ENCODE measurements around the gene CLUH.

CLUH gene

DNA sequence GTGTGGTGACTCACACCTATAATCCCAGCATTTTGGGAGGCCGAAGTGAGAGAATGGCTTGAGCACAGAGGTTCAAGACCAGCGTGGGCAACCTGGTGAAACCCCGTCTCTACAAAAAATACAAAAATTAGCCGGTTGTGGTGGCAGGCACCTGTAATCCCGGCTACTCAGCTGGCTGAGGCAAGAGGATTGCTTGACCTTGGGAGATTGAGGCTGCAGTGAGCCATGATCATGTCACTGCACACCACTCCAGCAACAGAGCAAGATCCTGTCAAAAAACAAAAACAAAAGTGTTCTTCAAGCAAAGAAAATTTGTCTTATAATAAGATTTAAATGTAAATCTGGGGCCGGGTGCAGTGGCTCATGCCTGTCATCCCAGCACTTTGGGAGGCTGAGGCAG is 66.6 kb downstream of the CLUH start:
- Histone ChIP-seq H3K9ac (ENCODE audit: low read depth, low read length, poor library complexity, severe bottlenecking) (no peak overlapping the region), H3K36me3 (ENCODE audit: insufficient read depth, low read length) (peaks cover 59% of the 10 kb centered on the region; the same call in 1 of the 2 replicates), H4K20me1 (ENCODE audit: insufficient read depth, low read length, poor library complexity, severe bottlenecking) (peaks cover 37% of the 10 kb centered on the region)

More for the DNA sequence above, 66.6 kb downstream of the CLUH start:
- Histone ChIP-seq H2AFZ (ENCODE audit: low read length) (no peak overlapping the region), H3K9me2 (replicated peaks; ENCODE audit: low read depth, low read length) (no peaks in the 10 kb centered on the region), H3K27me3 (ENCODE audit: insufficient read depth, low read length, poor library complexity, severe bottlenecking) (no peaks in the 10 kb centered on the region), H3K9me3 (ENCODE audit: insufficient read depth, low read depth, low read length) (no peaks in the 10 kb centered on the region), H3K4me1 (ENCODE audit: insufficient read depth, low read length, poor library complexity, severe bottlenecking) (no peaks in the 10 kb centered on the region), H3K79me2 (ENCODE audit: insufficient read depth, low read length) (peaks cover 46% of the 10 kb centered on the region), H3K4me2 (ENCODE audit: low read depth, low read length, poor library complexity, severe bottlenecking) (no peak overlapping the region), H3F3A (ENCODE audit: low read depth) (no peaks in the 10 kb centered on the region), H3K4me3 (ENCODE audit: low read length, poor library complexity, severe bottlenecking) (no peak overlapping the region)
- TF ChIP-seq, protein P1, sequence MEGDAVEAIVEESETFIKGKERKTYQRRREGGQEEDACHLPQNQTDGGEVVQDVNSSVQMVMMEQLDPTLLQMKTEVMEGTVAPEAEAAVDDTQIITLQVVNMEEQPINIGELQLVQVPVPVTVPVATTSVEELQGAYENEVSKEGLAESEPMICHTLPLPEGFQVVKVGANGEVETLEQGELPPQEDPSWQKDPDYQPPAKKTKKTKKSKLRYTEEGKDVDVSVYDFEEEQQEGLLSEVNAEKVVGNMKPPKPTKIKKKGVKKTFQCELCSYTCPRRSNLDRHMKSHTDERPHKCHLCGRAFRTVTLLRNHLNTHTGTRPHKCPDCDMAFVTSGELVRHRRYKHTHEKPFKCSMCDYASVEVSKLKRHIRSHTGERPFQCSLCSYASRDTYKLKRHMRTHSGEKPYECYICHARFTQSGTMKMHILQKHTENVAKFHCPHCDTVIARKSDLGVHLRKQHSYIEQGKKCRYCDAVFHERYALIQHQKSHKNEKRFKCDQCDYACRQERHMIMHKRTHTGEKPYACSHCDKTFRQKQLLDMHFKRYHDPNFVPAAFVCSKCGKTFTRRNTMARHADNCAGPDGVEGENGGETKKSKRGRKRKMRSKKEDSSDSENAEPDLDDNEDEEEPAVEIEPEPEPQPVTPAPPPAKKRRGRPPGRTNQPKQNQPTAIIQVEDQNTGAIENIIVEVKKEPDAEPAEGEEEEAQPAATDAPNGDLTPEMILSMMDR (conservative IDR thresholded peaks at IDR 0.05; ENCODE audit: low read length): no peak
- TF ChIP-seq EZH2phosphoT487 (IDR thresholded peaks at IDR 0.05; ENCODE audit: borderline replicate concordance): no peak
